Measurements from ENCODE around the gene BCL2A1. TPM values are rescaled to one million over a fixed set of nuclear protein-coding genes. Genes with fewer than 3 reads are reported as not detected.
"Not testable (repeated sequence)": the region's sequence is repeated elsewhere in the genome, so short reads cannot be mapped to it uniquely, and the experiment has no call there.

BCL2A1 gene
- total RNA-seq, 1 donor from 2014 or later: 5.1 TPM

DNA sequence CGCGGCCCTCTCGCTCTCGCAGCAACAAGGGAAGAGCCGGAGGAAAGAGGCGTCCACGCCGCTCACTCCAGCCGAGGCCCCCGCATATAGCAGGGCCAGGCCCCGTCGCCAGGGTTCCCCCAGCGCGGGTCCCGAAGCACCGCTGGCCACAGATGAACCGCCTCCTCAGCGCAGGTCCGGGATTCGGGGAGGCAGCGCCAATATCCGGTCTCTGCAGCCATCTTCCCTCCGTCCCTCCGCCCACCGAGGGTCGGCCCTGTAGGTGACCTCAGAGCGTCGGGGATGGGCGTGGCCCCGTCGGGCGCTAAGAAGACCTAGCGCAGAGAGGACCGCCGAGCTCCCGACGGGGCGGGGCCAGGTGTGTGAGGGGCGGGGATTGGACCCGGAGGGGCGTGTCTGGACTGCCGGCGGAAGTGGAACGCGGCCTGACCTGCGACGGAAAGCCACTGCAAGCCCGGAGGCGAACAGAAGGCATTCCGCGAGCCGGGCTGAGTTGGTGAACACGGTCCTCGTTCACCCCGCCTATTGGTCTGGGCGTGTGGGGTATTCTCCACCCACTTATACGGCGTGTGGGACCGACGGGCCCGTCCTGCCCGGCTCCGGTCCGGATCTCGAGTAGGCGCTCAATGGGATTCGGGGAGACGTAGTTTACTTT, 47.4 kb downstream of the BCL2A1 start:
- peak; percentile 97 for DNase-seq (ENCODE audit: low spot score)

- peak; percentile 65 for DNase-seq (ENCODE audit: low spot score)
These were observed 47.9 kb downstream of the BCL2A1 start for GRCh38 chr15:79923079-79923514.

GRCh38 chr15:79922512-79923078, 48.4 kb downstream of the BCL2A1 start:
- DNase-seq (ENCODE audit: low spot score): no peak

GRCh38 chr15:79919749-79920511, 51.1 kb downstream of the BCL2A1 start:
- no peak for DNase-seq (ENCODE audit: low spot score)

GRCh38 chr15:79919090-79919748, 51.8 kb downstream of the BCL2A1 start:
- DNase-seq (ENCODE audit: low spot score): no peak

DNA sequence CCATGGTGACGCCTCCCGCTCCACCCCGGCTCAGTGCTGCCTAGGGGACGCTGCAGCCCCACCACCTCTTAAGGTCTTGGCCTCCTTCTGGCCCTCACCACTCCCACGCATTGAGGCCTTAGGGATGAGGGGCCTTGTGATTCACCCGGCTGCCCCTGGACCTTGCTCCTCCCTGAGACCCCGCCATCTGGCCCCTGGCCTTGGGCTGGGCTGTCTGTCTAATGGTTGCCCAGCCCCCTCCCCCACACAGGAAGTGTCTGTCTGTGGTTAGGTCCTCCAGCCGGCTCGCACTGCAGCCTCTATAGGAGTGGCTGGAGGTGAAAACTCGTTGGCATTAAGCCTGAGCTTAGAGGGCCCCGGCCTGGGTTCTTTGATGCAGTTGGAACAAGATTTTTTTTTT, 52.7 kb downstream of the BCL2A1 start:
- no peak for DNase-seq (ENCODE audit: low spot score)

DNA sequence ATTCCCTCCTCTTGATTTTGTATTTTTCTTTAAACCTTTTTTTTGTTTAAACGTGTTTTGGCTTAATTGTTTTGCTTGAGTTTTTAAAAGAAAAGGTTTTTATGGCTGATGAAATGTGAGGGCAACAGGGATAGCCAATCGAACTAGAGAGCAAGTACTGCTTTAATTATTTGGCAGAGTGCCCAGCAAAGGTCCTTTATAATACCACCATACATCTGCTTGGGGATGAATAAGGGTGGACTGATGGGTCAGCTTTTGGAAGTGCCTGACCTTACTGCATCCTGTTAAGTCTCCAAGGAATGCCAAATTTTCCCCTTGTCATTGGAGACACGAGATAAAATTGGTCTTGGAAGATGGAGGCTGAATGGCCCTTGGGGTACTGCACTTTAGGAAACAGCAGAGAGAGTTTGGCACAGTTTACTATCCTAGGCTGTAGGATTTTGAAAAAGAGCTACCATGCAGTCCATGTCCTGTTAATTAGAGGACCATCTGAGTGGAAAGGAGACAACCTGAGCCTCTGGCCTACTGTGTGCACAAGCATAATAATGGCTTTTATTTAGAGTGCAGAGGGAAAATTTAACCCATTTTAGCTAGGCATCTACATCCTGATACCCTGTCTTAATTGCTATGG, 54.4 kb downstream of the BCL2A1 start:
- DNase-seq (ENCODE audit: low spot score): no peak

- DNase-seq (ENCODE audit: low spot score): not testable (repeated sequence)
These were observed 55.1 kb downstream of the BCL2A1 start for GRCh38 chr15:79915776-79916501.

DNA sequence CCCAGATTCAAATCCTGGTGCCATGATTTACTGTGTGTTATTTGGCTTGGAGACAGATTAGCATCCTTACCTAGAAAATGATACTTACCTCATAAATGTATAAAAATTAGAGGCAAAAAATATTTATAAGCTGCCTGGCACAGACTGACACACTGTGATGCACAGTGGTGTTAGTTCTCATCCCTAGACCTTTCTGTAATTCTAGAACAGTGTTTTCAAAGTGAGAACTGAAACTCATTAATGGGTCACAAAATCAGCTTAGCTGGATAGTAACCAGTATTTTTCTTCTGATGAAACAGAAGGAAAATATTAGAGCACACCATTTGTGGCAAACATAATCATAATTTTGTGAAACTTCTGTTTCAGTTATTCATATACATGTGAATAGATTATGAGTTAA, 56.3 kb downstream of the BCL2A1 start:
- no peak for DNase-seq (ENCODE audit: low spot score)

Other genes with a start within 250 kb of the BCL2A1 start
- gene MTHFS, start 74.2 kb downstream of the BCL2A1 start, total RNA-seq (ENCODE audit: insufficient read depth, low replicate concordance): 15.4 TPM
- 180 TPM for gene ZFAND6, start 88.5 kb upstream of the BCL2A1 start, total RNA-seq (ENCODE audit: insufficient read depth, low replicate concordance)
- gene FAH, start 181.8 kb upstream of the BCL2A1 start, total RNA-seq (ENCODE audit: insufficient read depth, low replicate concordance): 19.3 TPM